Anterior cingulate cortex (tissue), 58 donors: Measurements from ENCODE around the gene SRL.

ENCODE experiments used
- DNase-seq, 58 donors: peaks; one replicate each; lab custom pipeline; 2025; lab: John Stamatoyannopoulos, UW

SRL gene

GRCh38 chr16:4241928-4242283, at the start of gene SRL:
Gene SRL, minus strand, starts transcription at chr16:4242080. Its CDS starts 13 bp downstream, at chr16:4242067.
- DNase-seq, result no peak

- DNase-seq, result no peak
Observed at GRCh38 chr16:4290236-4290830, 48.5 kb upstream of the SRL start.

GRCh38 chr16:4288148-4288921, 46.5 kb upstream of the SRL start:
- peak in 52 of 58 donors; percentile 6 to 81 (median 45) for DNase-seq

DNA sequence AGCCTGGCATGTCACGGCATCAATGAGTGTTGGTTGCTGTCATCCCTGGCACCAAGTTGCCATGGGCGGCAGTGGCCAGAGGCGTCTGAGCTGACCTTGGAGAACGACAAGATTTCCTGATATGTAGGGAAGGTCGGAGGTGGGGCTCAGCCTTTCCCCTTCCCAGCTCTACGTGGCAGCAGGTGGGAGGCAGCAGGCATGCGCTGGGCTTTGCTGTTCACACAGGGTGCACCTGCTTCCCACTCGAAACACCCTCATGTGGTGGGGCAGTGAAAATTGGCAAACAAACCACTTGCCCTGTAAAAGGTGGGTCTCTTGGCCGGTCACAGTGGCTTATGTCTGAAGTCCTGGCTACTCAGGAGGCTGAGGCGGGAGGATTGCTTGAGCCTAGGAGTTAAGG, 43.3 kb upstream of the SRL start:
- no peak for DNase-seq

GRCh38 chr16:4283939-4284338, 42.1 kb upstream of the SRL start:
- DNase-seq, result no peak

- DNase-seq, result no peak
Observed at GRCh38 chr16:4283441-4283840, 41.6 kb upstream of the SRL start.

GRCh38 chr16:4280625-4281024, 38.7 kb upstream of the SRL start:
- no peak for DNase-seq

- DNase-seq, result no peak
Observed at GRCh38 chr16:4277987-4278513, 36.2 kb upstream of the SRL start.

DNA sequence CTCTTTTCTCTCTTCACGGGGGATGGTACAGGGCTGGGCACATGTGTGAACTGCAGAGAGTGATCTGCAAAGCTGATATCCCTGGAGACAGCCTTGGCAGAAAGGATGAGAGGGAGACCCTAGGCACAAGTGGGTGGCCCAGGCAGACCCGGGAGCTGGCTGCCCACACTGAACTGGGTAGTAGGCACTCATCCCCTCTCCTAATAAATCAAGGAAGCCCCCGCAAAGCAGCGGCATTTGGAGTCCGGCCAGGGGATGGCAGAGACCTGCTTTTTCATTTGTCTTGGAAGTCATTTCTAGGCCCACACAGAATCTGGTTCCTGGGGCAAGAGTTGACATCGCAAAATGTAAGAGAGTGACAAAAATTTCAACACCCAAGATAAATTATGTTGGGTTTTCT, 34.0 kb upstream of the SRL start:
- no peak for DNase-seq

GRCh38 chr16:4273858-4274311, 32.0 kb upstream of the SRL start:
- peak in 18 of 58 donors; percentile 9 to 74 (median 48) for DNase-seq

GRCh38 chr16:4272114-4272956, 30.5 kb upstream of the SRL start:
- DNase-seq, result peak in 53 of 58 donors; percentile 21 to 83 (median 64)

DNA sequence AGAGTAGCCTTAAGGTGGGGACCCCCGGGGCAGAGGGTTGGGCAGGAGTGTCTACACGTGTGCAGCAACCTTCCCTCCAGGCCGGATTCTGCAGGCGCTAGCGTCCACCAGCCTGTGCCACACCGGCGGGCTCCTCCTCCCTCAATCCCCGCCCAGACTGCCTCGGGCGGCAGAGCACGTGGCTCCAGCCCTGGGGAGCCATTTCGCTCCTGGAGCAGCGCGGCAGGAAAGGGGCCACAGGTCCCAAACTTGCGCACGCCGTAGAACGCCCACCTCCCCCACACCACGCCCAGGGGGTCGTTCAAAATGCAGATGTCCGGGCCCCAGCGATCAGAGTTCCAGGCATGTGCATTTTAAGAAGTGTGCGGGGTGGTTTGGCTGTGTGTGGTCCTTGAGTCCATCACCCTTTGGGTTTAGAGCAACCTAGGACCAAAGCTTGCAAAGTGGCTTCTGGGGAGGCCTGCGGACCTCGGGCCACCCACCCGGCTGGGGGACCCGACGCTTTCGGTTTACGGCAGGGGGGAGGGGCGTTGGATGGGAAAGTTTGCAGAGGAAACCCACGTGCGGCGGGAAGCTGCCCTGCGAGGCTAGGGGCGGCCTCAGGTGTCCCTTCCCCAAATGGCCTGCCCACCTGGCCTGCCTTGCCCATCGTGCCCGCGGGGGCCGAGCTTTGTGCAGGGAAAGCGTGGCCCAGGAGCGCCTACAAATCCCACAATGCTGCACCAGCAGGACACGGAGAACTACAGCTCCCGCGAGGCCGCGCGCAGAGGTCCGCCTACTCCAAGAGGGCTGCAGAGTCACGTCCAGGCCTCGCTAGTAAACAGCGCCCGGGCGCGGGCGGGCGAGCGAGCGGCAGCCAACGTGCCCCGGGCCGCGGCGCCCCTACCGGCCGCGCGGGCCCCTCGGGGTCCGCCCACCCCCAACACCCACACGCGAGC, 29.6 kb upstream of the SRL start:
- DNase-seq, result peak; percentile 56 to 96 (median 88)

DNA sequence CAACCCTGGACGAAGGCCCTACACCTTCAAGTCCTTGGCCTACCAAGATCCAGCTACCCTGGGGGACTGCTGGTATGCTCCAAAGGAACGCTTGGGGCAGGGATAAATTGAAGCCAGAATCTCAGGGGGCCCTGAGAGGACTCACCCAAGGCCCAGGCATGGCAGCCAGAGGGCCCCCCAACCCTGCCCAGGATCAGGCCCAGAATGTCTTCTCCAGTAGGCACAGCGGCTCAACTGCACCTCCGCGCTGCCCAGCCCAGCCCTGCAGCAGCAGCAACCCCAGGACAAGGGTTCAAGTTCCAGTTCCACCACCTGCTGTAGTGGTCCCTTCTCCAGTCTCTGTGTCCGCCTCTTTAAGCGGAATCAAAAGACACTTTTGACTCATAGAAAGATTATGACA, 28.7 kb upstream of the SRL start:
- peak in 1 of 58 donors; percentile 4 for DNase-seq

DNA sequence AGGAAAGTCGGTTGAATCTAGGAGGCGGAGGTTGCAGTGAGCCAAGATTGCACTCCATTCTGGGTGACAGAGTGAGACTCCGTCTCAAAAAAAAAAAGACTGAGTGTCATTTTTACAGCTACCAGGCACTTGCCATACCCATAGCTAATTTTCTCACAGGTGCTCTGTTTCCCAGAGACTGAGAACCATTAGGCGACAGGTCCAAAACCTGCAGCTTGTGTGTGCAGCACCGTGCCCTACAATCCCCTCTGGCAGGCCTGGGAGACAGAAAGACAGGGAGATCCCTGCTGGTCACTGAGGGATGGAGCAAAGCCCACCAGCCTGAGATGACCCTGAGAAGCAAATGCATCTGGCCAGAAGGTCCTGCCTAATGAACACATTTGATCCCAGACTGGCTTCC, 28.2 kb upstream of the SRL start:
- no peak for DNase-seq

DNA sequence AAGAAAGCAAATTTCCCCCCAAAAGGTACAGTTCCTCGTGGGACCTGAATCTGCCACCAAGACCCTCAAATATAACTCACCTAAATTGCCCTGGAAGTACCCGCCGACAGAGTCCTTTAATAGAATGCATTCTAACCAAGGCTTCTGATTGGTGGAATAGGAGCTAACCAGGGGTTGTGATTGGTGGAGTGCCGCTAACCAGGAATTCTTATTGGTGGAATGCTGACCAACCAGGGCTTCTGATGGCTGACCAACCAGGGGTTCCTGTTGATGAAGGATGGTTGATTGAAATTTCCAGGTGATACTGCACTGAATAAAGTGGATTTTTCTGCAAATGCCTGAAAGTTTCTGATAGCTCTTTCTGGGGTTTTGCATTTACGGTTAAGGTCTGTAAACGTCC, 24.5 kb upstream of the SRL start:
- DNase-seq, result no peak

GRCh38 chr16:4265676-4266075, 23.8 kb upstream of the SRL start:
- no peak for DNase-seq

GRCh38 chr16:4264546-4264945, 22.7 kb upstream of the SRL start:
- no peak for DNase-seq

DNA sequence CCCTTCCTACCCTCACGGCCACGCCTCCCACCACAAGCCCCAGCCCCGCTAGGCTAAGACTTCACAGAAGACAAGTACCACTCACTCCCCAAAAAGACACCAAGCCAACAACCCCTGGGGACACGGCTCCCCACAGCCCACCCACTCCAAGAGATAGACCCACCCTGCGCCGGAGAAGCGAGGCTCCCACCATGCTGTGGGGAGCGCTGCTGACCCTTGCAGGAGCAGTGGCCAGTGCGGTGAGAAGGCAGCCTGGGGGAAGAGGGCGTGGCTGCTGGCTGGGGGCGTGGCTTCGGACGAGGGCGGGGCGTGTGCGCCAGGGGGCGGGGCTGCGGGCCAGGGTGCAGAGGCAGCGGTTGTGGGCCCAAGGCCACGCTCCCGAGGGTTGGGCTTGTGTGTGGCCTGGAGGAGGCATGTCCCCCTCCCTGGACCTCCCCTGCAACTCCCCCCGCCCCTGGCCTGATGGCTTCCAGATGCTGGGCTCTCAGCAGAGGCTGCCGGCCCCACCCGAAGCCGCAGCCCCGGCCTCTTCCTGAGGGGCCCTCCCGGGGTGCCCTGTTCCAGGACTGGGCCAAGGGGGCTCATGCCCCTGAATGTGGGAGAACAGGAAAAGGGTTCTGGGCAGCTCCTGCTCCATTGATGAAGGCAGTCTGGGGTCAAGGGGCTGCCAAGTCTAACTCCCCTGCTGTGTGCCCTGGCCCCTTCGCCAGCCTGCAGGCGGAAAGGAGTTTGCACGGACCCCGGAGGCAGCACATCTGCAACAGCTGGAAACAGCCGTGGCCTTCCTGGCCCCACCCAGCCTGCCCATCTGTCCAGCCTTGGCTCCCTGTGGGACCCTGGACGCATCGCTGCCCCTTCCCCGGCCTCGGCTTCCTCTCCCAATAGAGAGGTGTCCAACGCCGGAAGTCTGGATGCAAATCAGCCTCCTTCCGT, 21.9 kb upstream of the SRL start:
- no peak for DNase-seq
